CD8-positive, alpha-beta memory T cell (primary cell): ENCODE measurements around the gene KRT20. TPM values are rescaled to one million over a fixed set of nuclear protein-coding genes. Genes with fewer than 3 reads are reported as not detected.

Source experiments
- CTCF ChIA-PET: fragments of 350-600 bp; sonication (Branson Sonifier 250); formaldehyde crosslinking; loops from one replicate; lab custom pipeline; 2021; ENCODE audit warnings: antibody characterized with exemption; lab: Charles Lee
- POLR2A ChIA-PET: fragments of 350-600 bp; sonication (Branson Sonifier 250); formaldehyde crosslinking; loops from one replicate; lab custom pipeline; 2021; ENCODE audit warnings: antibody characterized with exemption; lab: Charles Lee
- DNase-seq, 5 donors: peaks; one replicate each; pipeline versions ENCODE4 v3.0.0 to v3.0.0-alpha.2; 2020 to 2022; ENCODE audit warnings: mixed read lengths in 1 of 5
- H3K27ac ChIP-seq: one replicate; pipeline ENCODE4 v1.7.0; 2013; ENCODE audit warnings: low read depth, mild to moderate bottlenecking, low read length, moderate library complexity
- H3K27me3 ChIP-seq: 2 replicates; pipeline ENCODE4 v1.7.0; 2013; ENCODE audit warnings: low read length, mild to moderate bottlenecking; ENCODE audit not compliant: insufficient read depth, poor library complexity, severe bottlenecking
- H3K36me3 ChIP-seq: 2 replicates; pipeline ENCODE4 v1.7.0; 2013; ENCODE audit warnings: mild to moderate bottlenecking, low read length, moderate library complexity; ENCODE audit not compliant: insufficient read depth
- H3K4me1 ChIP-seq: 2 replicates; pipeline ENCODE4 v1.7.0; 2013; ENCODE audit warnings: mild to moderate bottlenecking, low read length, moderate library complexity; ENCODE audit not compliant: insufficient read depth
- H3K4me3 ChIP-seq: 2 replicates; pipeline ENCODE4 v1.7.0; 2013; ENCODE audit warnings: mild to moderate bottlenecking, low read length
- H3K9me3 ChIP-seq: 2 replicates; pipeline ENCODE4 v1.7.0; 2013; ENCODE audit warnings: mild to moderate bottlenecking, low read length
- H3K27ac Mint-ChIP-seq, 8 donors: one replicate each; pipeline ENCODE4 v1.8.0; 2020 to 2021; ENCODE audit warnings: mixed read lengths in 8 of 8, mild to moderate bottlenecking in 6 of 8, inconsistent platforms in 3 of 8, moderate library complexity in 3 of 8
- H3K27me3 Mint-ChIP-seq, 2 donors: one replicate each; pipeline ENCODE4 v1.8.0; 2020 to 2021; ENCODE audit warnings: mixed read lengths in 2 of 2, mild to moderate bottlenecking in 1 of 2, moderate library complexity in 1 of 2
- H3K36me3 Mint-ChIP-seq, 3 donors: one replicate each; pipeline ENCODE4 v1.8.0; 2020 to 2021; ENCODE audit warnings: mixed read lengths in 3 of 3, inconsistent platforms in 1 of 3, mild to moderate bottlenecking in 1 of 3
- H3K4me1 Mint-ChIP-seq, 3 donors: one replicate each; pipeline ENCODE4 v1.8.0; 2020 to 2021; ENCODE audit warnings: mixed read lengths in 3 of 3, inconsistent platforms in 1 of 3, mild to moderate bottlenecking in 1 of 3
- H3K4me3 Mint-ChIP-seq, 7 donors: one replicate each; pipeline ENCODE4 v1.8.0; 2020 to 2021; ENCODE audit warnings: mixed read lengths in 7 of 7, mild to moderate bottlenecking in 6 of 7, moderate library complexity in 4 of 7, inconsistent platforms in 2 of 7
- H3K9me3 Mint-ChIP-seq, 5 donors: one replicate each; pipeline ENCODE4 v1.8.0; 2020 to 2022; ENCODE audit warnings: mixed read lengths in 5 of 5, mild to moderate bottlenecking in 3 of 5, moderate library complexity in 2 of 5, inconsistent platforms in 1 of 5
- polyA plus RNA-seq: library from polyadenylated mRNA; unstranded; fragments of 300-500 nt; fragmentation: Illumina TruSeq; gene quantifications from one replicate; pipeline ENCODE4 v1.2.3, GENCODE V29; 2021
- total RNA-seq, 2 experiments: library from RNA; stranded (reverse); gene quantifications; one replicate each; pipeline ENCODE4 v1.2.3, GENCODE V29; 2021

Gene KRT20
- total and polyA plus RNA-seq, 3 experiments from 2014 or later: not detected

- no peaks in the 10 kb centered on the region for H3K27me3 ChIP-seq
- no peak overlapping the region for H3K27ac Mint-ChIP-seq
- H3K27ac ChIP-seq: no peak overlapping the region
- H3K36me3 ChIP-seq: no peaks in the 10 kb centered on the region
- H3K9me3 ChIP-seq: no peaks in the 10 kb centered on the region
- H3K4me1 ChIP-seq: peaks cover 4% of the 10 kb centered on the region
- H3K27me3 Mint-ChIP-seq: peaks cover 15 to 42% of the 10 kb centered on the region in 2 donors
- no peaks in the 10 kb centered on the region for H3K9me3 Mint-ChIP-seq
- peaks cover 4 to 5% (median 5%) of the 10 kb centered on the region in 3 donors for H3K4me1 Mint-ChIP-seq
- no peak overlapping the region for H3K4me3 Mint-ChIP-seq
- no peak overlapping the region for H3K4me3 ChIP-seq
- POLR2A ChIA-PET: no interaction called here
- CTCF ChIA-PET: interaction anchor here (0.6 to 1.6 kb wide), 3 partner anchors 9 to 746 kb away, joined by 3 to 5 read pairs (median 3); no protein-coding TSS in a partner anchor
- H3K36me3 Mint-ChIP-seq: no peaks in the 10 kb centered on the region
- no peak for DNase-seq
Measured at GRCh38 chr17:40916366-40916765, 31.3 kb upstream of the KRT20 start.

- Histone ChIP-seq H3K27me3 (no peaks in the 10 kb centered on the region), H3K27ac (no peak overlapping the region), H3K4me1 (no peaks in the 10 kb centered on the region), H3K36me3 (no peaks in the 10 kb centered on the region), H3K4me3 (no peak overlapping the region), H3K9me3 (no peaks in the 10 kb centered on the region)
- Mint-ChIP-seq H3K4me1 (peaks cover 0 to under 1% (median 0%) of the 10 kb centered on the region in 3 donors), H3K9me3 (no peaks in the 10 kb centered on the region), H3K27me3 (peaks cover 18 to 37% of the 10 kb centered on the region in 2 donors), H3K36me3 (no peaks in the 10 kb centered on the region), H3K27ac (no peak overlapping the region), H3K4me3 (no peak overlapping the region)
- POLR2A ChIA-PET: no interaction called here
- no peak for DNase-seq
- CTCF ChIA-PET: interaction anchor here (1.1 kb wide), 1 partner anchor 10 kb away, joined by 3 read pairs; no protein-coding TSS in a partner anchor
Measured at GRCh38 chr17:40915721-40916256, 30.7 kb upstream of the KRT20 start.

- Mint-ChIP-seq H3K9me3 (no peaks in the 10 kb centered on the region), H3K4me1 (no peaks in the 10 kb centered on the region), H3K27me3 (peaks cover 19 to 37% of the 10 kb centered on the region in 2 donors), H3K36me3 (no peaks in the 10 kb centered on the region), H3K4me3 (no peak overlapping the region), H3K27ac (peak overlapping the region in 1 of 8 donors; percentile 24)
- no peak overlapping the region for H3K4me3 ChIP-seq
- H3K4me1 ChIP-seq: no peaks in the 10 kb centered on the region
- ChIA-PET CTCF (interaction anchor here (1.8 kb wide), 1 partner anchor 747 kb away, joined by 6 read pairs; no protein-coding TSS in a partner anchor), POLR2A (no interaction called here)
- H3K27ac ChIP-seq: no peak overlapping the region
- no peak for DNase-seq
- H3K27me3 ChIP-seq: no peaks in the 10 kb centered on the region
- no peaks in the 10 kb centered on the region for H3K9me3 ChIP-seq
- no peaks in the 10 kb centered on the region for H3K36me3 ChIP-seq
Measured at GRCh38 chr17:40915199-40915661, 30.2 kb upstream of the KRT20 start.

- Histone ChIP-seq H3K9me3 (no peaks in the 10 kb centered on the region), H3K4me1 (no peaks in the 10 kb centered on the region), H3K27me3 (no peaks in the 10 kb centered on the region), H3K4me3 (no peak overlapping the region), H3K36me3 (no peaks in the 10 kb centered on the region), H3K27ac (no peak overlapping the region)
- ChIA-PET CTCF (interaction anchor here (0.6 to 1.8 kb wide), 3 partner anchors 732 to 748 kb away, joined by 3 to 6 read pairs (median 5); no protein-coding TSS in a partner anchor), POLR2A (no interaction called here)
- Mint-ChIP-seq H3K4me3 (no peak overlapping the region), H3K27me3 (peaks cover 18 to 31% of the 10 kb centered on the region in 2 donors), H3K27ac (no peak overlapping the region), H3K36me3 (no peaks in the 10 kb centered on the region), H3K4me1 (peaks cover 0 to 1% (median 0%) of the 10 kb centered on the region in 3 donors), H3K9me3 (no peaks in the 10 kb centered on the region)
- DNase-seq: no peak
Measured at GRCh38 chr17:40914075-40914855, 29.2 kb upstream of the KRT20 start.

GRCh38 chr17:40912486-40913210 lies 27.6 kb upstream of the KRT20 start:
- no peak overlapping the region for H3K4me3 ChIP-seq
- ChIA-PET CTCF (interaction anchor here (1.5 to 2.0 kb wide), 2 partner anchors 636 to 736 kb away, joined by 3 to 5 read pairs; no protein-coding TSS in a partner anchor), POLR2A (no interaction called here)
- Mint-ChIP-seq H3K27ac (no peak overlapping the region), H3K27me3 (peaks cover 18 to 46% of the 10 kb centered on the region in 2 donors), H3K9me3 (no peaks in the 10 kb centered on the region), H3K4me3 (no peak overlapping the region), H3K4me1 (peaks cover 0 to 2% (median 0%) of the 10 kb centered on the region in 3 donors), H3K36me3 (no peaks in the 10 kb centered on the region)
- no peaks in the 10 kb centered on the region for H3K36me3 ChIP-seq
- DNase-seq: no peak
- H3K4me1 ChIP-seq: no peaks in the 10 kb centered on the region
- no peaks in the 10 kb centered on the region for H3K9me3 ChIP-seq
- peaks cover 10% of the 10 kb centered on the region for H3K27me3 ChIP-seq
- no peak overlapping the region for H3K27ac ChIP-seq

- Mint-ChIP-seq H3K27ac (peak overlapping the region in 1 of 8 donors; percentile 63), H3K4me1 (peaks cover 0 to 2% (median 0%) of the 10 kb centered on the region in 3 donors), H3K27me3 (peaks cover 14 to 58% of the 10 kb centered on the region in 2 donors), H3K4me3 (no peak overlapping the region), H3K9me3 (no peaks in the 10 kb centered on the region), H3K36me3 (no peaks in the 10 kb centered on the region)
- DNase-seq: no peak
- Histone ChIP-seq H3K4me3 (no peak overlapping the region), H3K9me3 (no peaks in the 10 kb centered on the region), H3K27me3 (peaks cover 10% of the 10 kb centered on the region), H3K27ac (no peak overlapping the region), H3K36me3 (no peaks in the 10 kb centered on the region), H3K4me1 (no peaks in the 10 kb centered on the region)
- ChIA-PET CTCF (interaction anchor here (1.0 to 5.1 kb wide), 6 partner anchors 12 to 755 kb away, joined by 3 to 33 read pairs (median 5); no protein-coding TSS in a partner anchor), POLR2A (no interaction called here)
Measured at GRCh38 chr17:40910441-40910841, 25.4 kb upstream of the KRT20 start.

GRCh38 chr17:40909755-40910154 lies 24.7 kb upstream of the KRT20 start:
- ChIA-PET CTCF (interaction anchor here (1.0 to 5.1 kb wide), 6 partner anchors 399 to 756 kb away, joined by 3 to 33 read pairs (median 5); no protein-coding TSS in a partner anchor), POLR2A (no interaction called here)
- peaks cover 10% of the 10 kb centered on the region for H3K27me3 ChIP-seq
- peaks cover 17 to 60% of the 10 kb centered on the region in 2 donors for H3K27me3 Mint-ChIP-seq
- H3K9me3 Mint-ChIP-seq: no peaks in the 10 kb centered on the region
- no peak overlapping the region for H3K4me3 ChIP-seq
- peaks cover 0 to 2% (median 0%) of the 10 kb centered on the region in 3 donors for H3K4me1 Mint-ChIP-seq
- no peak overlapping the region for H3K4me3 Mint-ChIP-seq
- H3K4me1 ChIP-seq: no peaks in the 10 kb centered on the region
- no peaks in the 10 kb centered on the region for H3K36me3 ChIP-seq
- H3K9me3 ChIP-seq: no peaks in the 10 kb centered on the region
- no peak for DNase-seq
- H3K27ac Mint-ChIP-seq: no peak overlapping the region
- H3K36me3 Mint-ChIP-seq: no peaks in the 10 kb centered on the region
- no peak overlapping the region for H3K27ac ChIP-seq
